Measurements from ENCODE around the gene FILIP1L. TPM values are rescaled to one million over a fixed set of nuclear protein-coding genes. Genes with fewer than 3 reads are reported as not detected.

FILIP1L gene
- total and polyA plus RNA-seq, 2 of the 13 experiments (the other 11 are each of a cell fraction or from before 2014, with no cell fraction given), result 8.1 to 187 TPM

GRCh38 chr3:99817437-99818240 is 296.7 kb downstream of the FILIP1L start, which contains the start of gene CMSS1 (continued):
- peak; percentile 81; the same call in 1 of the 2 replicates for TF ChIP-seq THAP9 (CRISPR knock-in tag; IDR thresholded peaks at IDR 0.05; ENCODE audit: borderline replicate concordance)
- TF ChIP-seq ZNF891 (CRISPR knock-in tag; IDR thresholded peaks at IDR 0.05), result 0 out of 2 replicates have a peak, but pooled peaks have one; percentile 75
- no peak for TF ChIP-seq IKZF1 (IDR thresholded peaks at IDR 0.05)
- TF ChIP-seq CCDC6 (CRISPR knock-in tag; IDR thresholded peaks at IDR 0.05), result no peak
- TF ChIP-seq HCFC1 (IDR thresholded peaks at IDR 0.05; ENCODE audit: low read depth, low read length), result no peak
- TF ChIP-seq NR2F2 (IDR thresholded peaks at IDR 0.05; ENCODE audit: borderline replicate concordance, low read depth), result no peak
- no peak for TF ChIP-seq PAF1 (CRISPR knock-in tag; IDR thresholded peaks at IDR 0.05)
- TF ChIP-seq SCMH1 (CRISPR knock-in tag; IDR thresholded peaks at IDR 0.05; ENCODE audit: borderline replicate concordance), result no peak
- peak; percentile 81 for TF ChIP-seq JUND (CRISPR knock-in tag; IDR thresholded peaks at IDR 0.05)
- peak; percentile 76 for TF ChIP-seq NAIF1 (CRISPR knock-in tag; IDR thresholded peaks at IDR 0.05; ENCODE audit: borderline replicate concordance)
- TF ChIP-seq GABPA (IDR thresholded peaks at IDR 0.05; ENCODE audit: low read depth, low read length), result no peak
- TF ChIP-seq GABPA (CRISPR knock-in tag; IDR thresholded peaks at IDR 0.05; ENCODE audit: low read depth), result peak; percentile 37; the same call in 1 of the 2 replicates
- TF ChIP-seq ZNF143 (CRISPR knock-in tag; IDR thresholded peaks at IDR 0.05), result peak; percentile 35
- TF ChIP-seq NONO (IDR thresholded peaks at IDR 0.05), result no peak
- TF ChIP-seq NONO (CRISPR knock-in tag; conservative IDR thresholded peaks at IDR 0.05), result peak; percentile 89
- TF ChIP-seq ZMYM2 (CRISPR knock-in tag; IDR thresholded peaks at IDR 0.05), result no peak
- no peak for TF ChIP-seq RFX1 (IDR thresholded peaks at IDR 0.05)
- TF ChIP-seq ATRX (CRISPR knock-in tag; IDR thresholded peaks at IDR 0.05; ENCODE audit: borderline replicate concordance), result no peak
- TF ChIP-seq JUN (CRISPR knock-in tag; IDR thresholded peaks at IDR 0.05), result peak; percentile 72; the same call in 1 of the 2 replicates
- TF ChIP-seq SMC3 (IDR thresholded peaks at IDR 0.05; ENCODE audit: low read length), result no peak
- TF ChIP-seq ZNF512B (CRISPR knock-in tag; IDR thresholded peaks at IDR 0.05; ENCODE audit: borderline replicate concordance), result no peak
- peak; percentile 29; the same call in 1 of the 2 replicates for TF ChIP-seq ONECUT2 (CRISPR knock-in tag; IDR thresholded peaks at IDR 0.05)
- no peak; the same call in 1 of the 2 replicates for TF ChIP-seq ZNF564 (CRISPR knock-in tag; IDR thresholded peaks at IDR 0.05)
- no peak for TF ChIP-seq ZBTB46 (CRISPR knock-in tag; IDR thresholded peaks at IDR 0.05; ENCODE audit: borderline replicate concordance)
- TF ChIP-seq ZNF12 (CRISPR knock-in tag; IDR thresholded peaks at IDR 0.05), result no peak

Measured in HepG2 (cell line).